ENCODE measurements around the gene ATP6V0D1.

DNA sequence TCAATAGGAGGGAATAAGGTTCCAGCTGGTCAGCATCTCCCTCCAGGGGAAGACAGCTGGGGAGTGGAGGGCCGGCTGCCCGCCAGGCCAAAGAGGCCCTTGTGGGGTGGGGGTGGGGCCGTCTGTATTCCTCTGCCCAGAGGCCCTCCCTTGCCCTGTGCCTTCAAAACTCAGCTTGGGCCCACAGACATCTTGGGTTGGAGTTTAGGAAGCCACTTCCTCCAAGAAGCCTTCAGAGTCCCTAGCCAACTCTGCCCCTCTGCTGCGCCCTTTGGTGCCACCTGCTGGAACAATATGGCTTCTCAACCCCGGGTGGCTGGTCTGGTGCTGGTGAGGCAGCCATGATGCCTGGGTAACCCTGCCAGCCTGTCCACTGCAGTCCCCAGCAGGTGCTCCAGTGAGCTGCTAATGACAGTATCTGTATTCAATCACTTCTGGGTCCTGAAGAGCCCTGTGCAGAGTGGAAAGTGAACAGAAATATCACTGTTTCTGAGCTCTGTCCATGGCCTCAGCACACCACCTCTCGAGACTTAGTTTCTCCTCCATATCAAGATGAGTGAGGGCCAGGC, 33.4 kb downstream of the ATP6V0D1 start:
- TF ChIP-seq, protein P1, sequence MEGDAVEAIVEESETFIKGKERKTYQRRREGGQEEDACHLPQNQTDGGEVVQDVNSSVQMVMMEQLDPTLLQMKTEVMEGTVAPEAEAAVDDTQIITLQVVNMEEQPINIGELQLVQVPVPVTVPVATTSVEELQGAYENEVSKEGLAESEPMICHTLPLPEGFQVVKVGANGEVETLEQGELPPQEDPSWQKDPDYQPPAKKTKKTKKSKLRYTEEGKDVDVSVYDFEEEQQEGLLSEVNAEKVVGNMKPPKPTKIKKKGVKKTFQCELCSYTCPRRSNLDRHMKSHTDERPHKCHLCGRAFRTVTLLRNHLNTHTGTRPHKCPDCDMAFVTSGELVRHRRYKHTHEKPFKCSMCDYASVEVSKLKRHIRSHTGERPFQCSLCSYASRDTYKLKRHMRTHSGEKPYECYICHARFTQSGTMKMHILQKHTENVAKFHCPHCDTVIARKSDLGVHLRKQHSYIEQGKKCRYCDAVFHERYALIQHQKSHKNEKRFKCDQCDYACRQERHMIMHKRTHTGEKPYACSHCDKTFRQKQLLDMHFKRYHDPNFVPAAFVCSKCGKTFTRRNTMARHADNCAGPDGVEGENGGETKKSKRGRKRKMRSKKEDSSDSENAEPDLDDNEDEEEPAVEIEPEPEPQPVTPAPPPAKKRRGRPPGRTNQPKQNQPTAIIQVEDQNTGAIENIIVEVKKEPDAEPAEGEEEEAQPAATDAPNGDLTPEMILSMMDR (IDR thresholded peaks at IDR 0.05) = peak; percentile 16 to 37 (median 23)
- no peak for TF ChIP-seq POLR2AphosphoS5 (IDR thresholded peaks at IDR 0.05)
